ENCODE results near the gene CARMIL1. TPM values are rescaled to one million over a fixed set of nuclear protein-coding genes. Genes with fewer than 3 reads are reported as not detected.
A peak's percentile ranks its signal among the peaks of the same experiment; 100 is the strongest.
"Not testable (repeated sequence)": the region's sequence is repeated elsewhere in the genome, so short reads cannot be mapped to it uniquely, and the experiment has no call there.

The CARMIL1 gene
- total RNA-seq, 1 donor from 2014 or later, result 86.3 TPM

GRCh38 chr6:25371037-25371347 lies 91.8 kb downstream of the CARMIL1 start:
- DNase-seq (ENCODE audit: low spot score, unreplicated experiment), result no peak
- Mint-ChIP-seq H3K4me1 (ENCODE audit: low read depth) (peaks cover 50% of the 10 kb centered on the region), H3K27me3 (no peaks in the 10 kb centered on the region), H3K9me3 (ENCODE audit: low read depth) (peaks cover 36% of the 10 kb centered on the region), H3K4me3 (ENCODE audit: low read depth) (no peak overlapping the region), H3K27ac (no peak overlapping the region), H3K36me3 (ENCODE audit: insufficient read depth) (peaks cover 27% of the 10 kb centered on the region)
- no peak for TF ChIP-seq CTCF (IDR thresholded peaks at IDR 0.05; ENCODE audit: unreplicated experiment)

DNA sequence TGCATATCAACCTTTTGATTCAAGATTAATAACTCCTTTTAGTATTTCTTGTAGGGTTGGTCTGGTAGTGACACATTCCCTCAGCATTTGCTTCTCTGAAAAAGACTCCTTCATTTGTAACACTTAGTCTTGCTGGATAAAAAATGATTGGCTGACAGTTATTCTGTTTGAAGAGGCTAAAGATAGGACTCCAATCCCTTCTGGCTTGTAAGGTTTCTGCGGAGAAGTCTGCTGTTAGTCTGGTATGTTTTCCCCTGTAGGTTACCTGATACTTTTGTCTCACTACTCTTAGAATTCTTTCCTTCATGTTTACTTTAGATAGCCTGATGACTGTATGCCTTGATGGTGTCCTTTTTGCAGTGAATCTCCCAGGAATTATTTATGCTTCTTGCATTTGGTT lies 96.0 kb downstream of the CARMIL1 start:
- Mint-ChIP-seq H3K4me3 (ENCODE audit: low read depth) (no peak overlapping the region), H3K27me3 (no peaks in the 10 kb centered on the region), H3K9me3 (ENCODE audit: low read depth) (peaks cover 36% of the 10 kb centered on the region), H3K27ac (no peak overlapping the region), H3K36me3 (ENCODE audit: insufficient read depth) (peaks cover 29% of the 10 kb centered on the region), H3K4me1 (ENCODE audit: low read depth) (peaks cover 15% of the 10 kb centered on the region)
- TF ChIP-seq CTCF (IDR thresholded peaks at IDR 0.05; ENCODE audit: unreplicated experiment), result no peak
- no peak for DNase-seq (ENCODE audit: low spot score, unreplicated experiment)

DNA sequence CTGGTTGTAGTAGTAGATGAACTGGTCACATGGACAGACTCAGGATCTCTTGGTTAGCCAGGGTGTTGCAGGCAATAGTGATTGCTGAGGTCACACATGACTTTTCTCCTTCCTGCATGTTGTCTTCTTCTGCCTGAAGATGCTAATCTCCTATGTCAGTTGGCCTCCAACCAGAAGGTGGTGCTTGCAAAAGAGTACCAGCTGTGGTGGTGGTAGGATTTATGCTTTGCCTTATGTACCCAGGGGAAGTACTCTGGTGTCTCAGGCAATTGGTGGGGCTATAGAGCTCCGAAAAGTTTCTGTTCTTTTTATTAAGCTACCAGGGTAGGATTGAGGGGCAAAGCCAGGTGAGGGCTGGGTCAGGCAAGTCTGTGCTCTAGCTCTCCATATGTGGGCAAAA lies 98.5 kb downstream of the CARMIL1 start:
- H3K36me3 Mint-ChIP-seq (ENCODE audit: insufficient read depth), result peaks cover 24% of the 10 kb centered on the region
- no peak for DNase-seq (ENCODE audit: low spot score, unreplicated experiment)
- peaks cover 5% of the 10 kb centered on the region for H3K4me1 Mint-ChIP-seq (ENCODE audit: low read depth)
- peak overlapping the region; percentile 39 for H3K27ac Mint-ChIP-seq
- no peaks in the 10 kb centered on the region for H3K27me3 Mint-ChIP-seq
- no peak for TF ChIP-seq CTCF (IDR thresholded peaks at IDR 0.05; ENCODE audit: unreplicated experiment)
- no peak overlapping the region for H3K4me3 Mint-ChIP-seq (ENCODE audit: low read depth)
- H3K9me3 Mint-ChIP-seq (ENCODE audit: low read depth), result peaks cover 20% of the 10 kb centered on the region

GRCh38 chr6:25381077-25381476 lies 101.9 kb downstream of the CARMIL1 start:
- no peak overlapping the region for H3K4me3 Mint-ChIP-seq (ENCODE audit: low read depth)
- no peak overlapping the region for H3K27ac Mint-ChIP-seq
- no peak for TF ChIP-seq CTCF (IDR thresholded peaks at IDR 0.05; ENCODE audit: unreplicated experiment)
- DNase-seq (ENCODE audit: low spot score, unreplicated experiment), result no peak
- peaks cover 9% of the 10 kb centered on the region for H3K36me3 Mint-ChIP-seq (ENCODE audit: insufficient read depth)
- H3K4me1 Mint-ChIP-seq (ENCODE audit: low read depth), result peaks cover 8% of the 10 kb centered on the region
- no peaks in the 10 kb centered on the region for H3K27me3 Mint-ChIP-seq
- peaks cover 3% of the 10 kb centered on the region for H3K9me3 Mint-ChIP-seq (ENCODE audit: low read depth)

DNA sequence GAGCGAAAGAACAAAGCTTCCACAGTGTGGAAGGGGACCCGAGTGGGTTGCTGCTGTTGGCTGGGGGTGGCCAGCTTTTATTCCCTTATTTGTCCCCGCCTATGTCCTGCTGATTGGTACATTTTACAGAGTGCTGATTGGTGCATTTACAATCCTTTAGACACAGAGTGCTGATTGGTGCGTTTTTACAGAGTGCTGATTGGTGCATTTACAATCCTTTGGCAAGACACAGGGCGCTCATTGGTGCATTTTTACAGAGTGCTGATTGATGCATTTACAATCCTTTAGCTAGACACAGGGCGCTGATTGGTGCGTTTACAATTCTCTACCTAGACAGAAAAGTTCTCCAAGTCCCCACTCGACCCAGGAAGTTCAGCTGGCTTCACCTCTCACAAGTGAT lies 103.3 kb downstream of the CARMIL1 start:
- not testable (repeated sequence) for H3K9me3 Mint-ChIP-seq (ENCODE audit: low read depth); H3K4me1 Mint-ChIP-seq (ENCODE audit: low read depth); DNase-seq (ENCODE audit: low spot score, unreplicated experiment); H3K27me3 Mint-ChIP-seq; H3K27ac Mint-ChIP-seq; H3K4me3 Mint-ChIP-seq (ENCODE audit: low read depth); H3K36me3 Mint-ChIP-seq (ENCODE audit: insufficient read depth)

DNA sequence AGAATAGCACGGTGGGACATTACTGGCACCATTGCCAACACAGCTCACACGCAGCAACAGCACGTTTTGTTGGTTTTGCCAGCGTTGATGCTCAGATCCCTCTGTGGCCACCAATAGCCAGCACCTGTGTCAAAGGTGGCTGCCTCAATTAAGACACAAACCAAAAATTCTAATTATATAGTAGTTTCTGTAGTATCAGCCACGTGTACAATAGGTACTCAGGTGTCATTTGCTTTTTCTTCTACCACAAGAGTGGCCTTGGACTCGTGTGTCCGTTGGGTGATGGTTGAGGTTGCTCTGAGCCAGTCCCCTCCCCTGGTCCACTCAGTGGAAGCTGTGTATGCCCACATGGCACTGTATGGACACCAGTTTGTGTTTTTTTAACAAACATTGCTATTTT lies 105.1 kb downstream of the CARMIL1 start:
- Mint-ChIP-seq H3K9me3 (ENCODE audit: low read depth) (peaks cover 3% of the 10 kb centered on the region), H3K36me3 (ENCODE audit: insufficient read depth) (peaks cover 7% of the 10 kb centered on the region), H3K27ac (no peak overlapping the region), H3K4me1 (ENCODE audit: low read depth) (peaks cover 8% of the 10 kb centered on the region), H3K4me3 (ENCODE audit: low read depth) (no peak overlapping the region), H3K27me3 (no peaks in the 10 kb centered on the region)
- no peak for DNase-seq (ENCODE audit: low spot score, unreplicated experiment)
- no peak for TF ChIP-seq CTCF (IDR thresholded peaks at IDR 0.05; ENCODE audit: unreplicated experiment)

Data from progenitor cell of endocrine pancreas (in vitro differentiated cells).